GM18502 (cell line): Measurements from ENCODE around the gene ASB16.
"Not testable (repeated sequence)": the region's sequence is repeated elsewhere in the genome, so short reads cannot be mapped to it uniquely, and the experiment has no call there.

Experiments used
- ATAC-seq: cut with Tn5 transposase; IDR thresholded peaks from one replicate; pipeline ENCODE4 v1.9.1; 2021; ENCODE audit warnings: mild to moderate bottlenecking; ENCODE audit not compliant: unreplicated experiment, poor library complexity

ASB16 gene, protein sequence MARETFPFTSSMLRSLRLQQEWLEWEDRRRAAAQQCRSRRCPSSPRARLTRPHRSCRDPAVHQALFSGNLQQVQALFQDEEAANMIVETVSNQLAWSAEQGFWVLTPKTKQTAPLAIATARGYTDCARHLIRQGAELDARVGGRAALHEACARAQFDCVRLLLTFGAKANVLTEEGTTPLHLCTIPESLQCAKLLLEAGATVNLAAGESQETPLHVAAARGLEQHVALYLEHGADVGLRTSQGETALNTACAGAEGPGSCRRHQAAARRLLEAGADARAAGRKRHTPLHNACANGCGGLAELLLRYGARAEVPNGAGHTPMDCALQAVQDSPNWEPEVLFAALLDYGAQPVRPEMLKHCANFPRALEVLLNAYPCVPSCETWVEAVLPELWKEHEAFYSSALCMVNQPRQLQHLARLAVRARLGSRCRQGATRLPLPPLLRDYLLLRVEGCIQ

DNA sequence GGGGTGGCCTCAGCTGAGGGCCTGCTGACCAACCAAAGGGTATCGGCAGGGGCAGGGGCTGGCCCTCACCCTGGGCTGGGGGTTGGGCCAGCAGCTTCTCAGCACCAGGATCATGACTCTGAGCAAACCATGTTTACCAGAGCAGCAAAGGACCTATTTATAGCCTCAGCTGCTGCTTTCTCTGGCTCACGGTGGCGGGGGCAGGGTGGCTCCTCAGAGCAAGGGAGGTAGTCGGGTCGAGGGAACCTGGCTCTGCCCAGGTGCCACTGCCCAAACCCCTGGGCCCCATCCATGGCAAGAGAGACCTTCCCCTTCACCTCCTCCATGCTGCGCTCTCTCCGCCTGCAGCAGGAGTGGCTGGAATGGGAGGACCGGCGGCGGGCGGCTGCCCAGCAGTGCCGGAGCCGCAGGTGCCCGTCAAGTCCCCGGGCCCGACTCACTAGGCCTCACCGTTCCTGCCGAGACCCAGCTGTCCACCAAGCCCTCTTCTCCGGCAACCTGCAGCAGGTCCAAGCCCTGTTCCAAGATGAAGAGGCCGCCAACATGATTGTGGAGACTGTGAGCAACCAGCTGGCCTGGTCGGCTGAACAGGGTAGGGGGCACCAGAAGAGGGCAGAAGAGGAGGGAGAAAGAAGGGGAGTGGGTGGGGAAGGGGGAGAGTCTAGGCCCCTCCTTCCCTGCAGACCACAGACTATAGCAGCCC, at the start of gene ASB16:
TSS of gene ASB16 (plus strand) at position 206 of the 703 bp plus-strand sequence. CDS start at position 292, 86 bp downstream.
- ATAC-seq: no peak

DNA sequence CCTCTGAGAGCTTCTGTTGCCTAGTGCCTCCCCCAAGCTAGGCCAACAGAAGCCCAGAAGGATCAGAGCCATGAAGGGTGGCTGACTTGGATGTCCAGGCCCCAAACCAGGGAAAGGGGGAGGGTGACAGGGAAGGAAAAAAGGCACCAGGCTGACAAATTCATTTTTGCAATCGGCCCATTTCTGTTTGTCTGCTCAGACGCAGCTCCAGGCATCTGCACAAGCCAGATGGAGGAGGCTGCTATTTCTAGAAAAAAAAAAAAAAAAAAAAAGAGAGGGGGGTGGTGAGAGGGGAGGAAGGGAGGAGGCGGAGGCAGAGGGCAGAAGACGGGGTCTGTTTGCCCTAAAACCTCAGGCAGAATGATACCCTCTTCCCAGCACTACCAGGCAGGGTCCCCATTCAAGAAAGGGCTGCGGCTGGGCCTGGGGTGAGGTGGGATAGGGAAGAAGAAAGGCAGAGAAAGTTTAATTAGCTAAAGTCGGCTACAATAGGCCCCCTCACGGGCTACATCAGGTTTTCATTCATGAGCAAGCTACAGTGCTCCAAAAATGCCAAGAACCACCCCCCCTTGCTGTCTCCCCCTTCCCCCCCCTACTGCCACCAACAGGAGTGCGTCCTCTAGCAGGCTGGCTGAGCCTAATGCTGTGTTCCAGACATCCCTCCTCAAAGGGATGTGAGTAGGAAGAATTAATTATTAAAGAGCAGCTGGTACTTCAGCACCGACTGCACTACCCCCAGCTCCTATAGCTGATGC, 49.5 kb upstream of the ASB16 start:
- no peak for ATAC-seq

DNA sequence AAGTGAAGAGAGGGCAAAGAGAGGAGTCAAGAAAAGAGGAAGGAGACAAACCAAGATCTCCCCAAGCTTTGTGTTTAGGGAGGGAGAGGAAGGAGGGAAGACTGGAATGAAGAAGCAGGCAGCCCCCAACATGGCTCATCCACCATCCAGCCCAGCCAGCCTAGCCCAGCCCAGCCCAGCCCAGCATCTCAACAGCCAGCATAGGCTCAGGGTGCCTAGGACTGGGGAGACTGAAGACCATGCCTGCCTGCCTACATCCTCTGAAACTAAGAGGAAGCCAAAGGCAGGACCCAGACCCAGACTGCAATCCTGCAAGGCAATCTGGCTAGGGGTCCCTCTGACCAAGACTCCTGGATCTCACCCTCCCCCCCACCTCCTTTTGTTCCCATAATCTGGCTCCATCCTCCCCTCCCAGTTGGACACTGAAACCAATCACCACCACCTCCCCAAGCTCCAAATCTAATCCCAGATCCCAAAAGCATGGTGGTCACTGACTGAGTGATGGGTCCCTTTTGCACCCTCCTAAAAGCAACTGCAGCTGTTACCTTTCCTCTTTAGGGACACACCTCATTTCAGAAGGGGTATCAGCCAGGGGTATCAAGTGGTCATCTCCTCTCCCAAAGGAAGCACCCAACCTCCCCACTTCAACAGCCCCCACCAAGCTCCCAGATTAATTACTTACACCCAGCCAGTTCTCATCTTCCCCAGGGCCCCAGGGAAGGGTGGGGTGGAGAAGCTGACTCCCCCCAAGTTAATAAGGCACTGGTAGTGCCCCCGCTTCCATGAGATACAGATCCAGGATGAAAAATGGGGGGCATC, 48.3 kb upstream of the ASB16 start:
- ATAC-seq: no peak

DNA sequence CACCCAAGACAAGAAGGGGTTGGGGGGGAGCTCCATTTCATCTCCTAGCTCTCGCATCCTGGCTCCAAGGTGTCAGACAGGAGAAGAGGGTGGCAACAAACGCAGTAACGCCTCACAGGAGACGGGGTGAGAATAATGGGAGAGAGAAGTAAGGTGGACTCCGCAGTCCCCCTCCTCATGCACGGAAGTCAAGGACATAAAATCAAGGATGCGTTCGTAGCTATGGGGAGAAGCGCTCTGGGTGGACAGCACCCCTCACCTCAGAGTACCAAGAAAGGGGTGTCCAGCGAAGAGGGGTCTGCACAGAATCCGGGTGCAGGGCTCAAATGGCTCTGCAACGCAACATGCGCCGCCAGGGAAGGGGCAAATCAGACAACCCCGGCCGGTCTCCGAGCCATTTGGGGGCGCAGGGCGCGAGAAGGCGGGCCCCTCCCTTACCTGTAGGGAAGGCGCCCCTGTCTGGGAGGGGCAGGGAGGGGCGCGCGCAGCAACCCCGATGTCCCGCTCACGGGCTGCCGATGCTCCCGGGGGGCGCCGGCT, 47.6 kb upstream of the ASB16 start:
- ATAC-seq: peak; percentile 23

DNA sequence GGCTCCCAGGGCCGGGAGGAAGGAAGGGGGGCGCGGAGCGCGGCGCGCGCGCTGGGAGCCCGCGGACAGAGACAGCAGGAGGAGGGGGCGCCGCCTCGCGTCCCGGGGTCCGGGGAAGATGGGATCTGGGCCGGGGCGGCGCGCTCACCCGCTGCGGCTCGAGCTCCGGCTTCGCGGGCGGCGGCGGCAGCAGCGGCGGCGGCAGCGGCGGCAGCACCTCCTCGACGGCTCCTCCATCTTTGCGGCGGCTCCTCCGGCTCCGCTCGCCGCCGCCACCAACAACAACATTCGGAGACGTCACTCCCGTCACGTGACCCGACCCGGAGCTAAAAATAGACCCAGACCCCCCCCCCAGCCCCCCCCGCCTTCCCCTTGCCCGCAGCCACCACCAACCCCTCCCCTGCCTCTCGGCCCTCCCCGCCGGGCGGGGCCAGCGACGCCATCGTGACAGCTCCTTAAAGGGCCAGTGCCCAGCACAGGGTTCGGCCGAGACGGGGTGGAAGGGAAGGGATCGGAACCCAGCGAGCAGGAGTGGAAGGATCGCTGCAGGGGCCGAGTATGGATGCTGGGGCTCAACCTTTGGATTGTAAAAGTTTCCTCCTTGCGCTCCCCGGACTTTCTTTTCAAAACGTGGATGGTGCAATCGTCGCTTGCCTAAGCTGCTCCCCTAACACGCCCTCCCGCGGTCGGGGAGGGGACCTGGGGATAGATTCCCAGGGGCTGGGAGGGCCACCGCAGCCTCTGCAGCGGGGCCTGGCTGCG, 47.0 kb upstream of the ASB16 start, which contains the start of gene HDAC5:
TSS of gene HDAC5 (minus strand) at position 286 of the 762 bp plus-strand sequence. CDS start 6,126 bp downstream, outside the sequence.
- peak; percentile 87 for ATAC-seq

DNA sequence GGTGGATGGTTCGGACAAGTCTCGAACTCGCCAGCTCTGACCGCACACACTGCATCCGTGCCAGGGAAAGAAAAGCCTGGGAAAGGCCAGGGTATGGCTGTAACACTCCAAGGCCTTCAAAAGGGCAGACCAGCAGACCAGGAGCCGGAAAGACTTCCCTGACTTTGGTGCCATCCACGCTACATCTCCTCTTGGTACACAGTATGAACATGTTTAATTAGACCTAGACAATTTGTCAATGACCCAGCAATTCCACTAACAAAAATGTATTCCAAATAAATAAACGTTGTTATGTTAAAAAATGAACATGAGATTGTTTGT, 46.4 kb upstream of the ASB16 start:
- no peak for ATAC-seq

DNA sequence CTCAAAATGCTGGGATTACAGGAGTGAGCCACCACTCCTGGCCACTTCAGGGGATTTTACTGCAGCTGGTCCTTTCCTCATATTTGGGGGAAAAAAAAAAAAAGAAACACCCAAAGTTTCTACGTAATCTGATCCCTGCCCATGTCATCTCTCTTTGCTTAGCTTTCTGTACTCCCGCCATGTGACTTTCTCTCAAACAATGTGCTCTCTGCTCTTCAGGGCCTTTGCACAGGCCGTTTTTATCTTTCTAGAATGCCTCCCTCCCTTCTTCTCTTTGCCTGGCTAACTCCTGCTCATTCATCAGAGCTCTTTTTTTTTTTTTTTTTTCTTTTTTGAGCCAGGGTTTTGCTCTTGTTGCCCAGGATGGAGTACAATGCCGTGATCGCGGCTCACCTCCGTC, 42.1 kb upstream of the ASB16 start:
- no peak for ATAC-seq

DNA sequence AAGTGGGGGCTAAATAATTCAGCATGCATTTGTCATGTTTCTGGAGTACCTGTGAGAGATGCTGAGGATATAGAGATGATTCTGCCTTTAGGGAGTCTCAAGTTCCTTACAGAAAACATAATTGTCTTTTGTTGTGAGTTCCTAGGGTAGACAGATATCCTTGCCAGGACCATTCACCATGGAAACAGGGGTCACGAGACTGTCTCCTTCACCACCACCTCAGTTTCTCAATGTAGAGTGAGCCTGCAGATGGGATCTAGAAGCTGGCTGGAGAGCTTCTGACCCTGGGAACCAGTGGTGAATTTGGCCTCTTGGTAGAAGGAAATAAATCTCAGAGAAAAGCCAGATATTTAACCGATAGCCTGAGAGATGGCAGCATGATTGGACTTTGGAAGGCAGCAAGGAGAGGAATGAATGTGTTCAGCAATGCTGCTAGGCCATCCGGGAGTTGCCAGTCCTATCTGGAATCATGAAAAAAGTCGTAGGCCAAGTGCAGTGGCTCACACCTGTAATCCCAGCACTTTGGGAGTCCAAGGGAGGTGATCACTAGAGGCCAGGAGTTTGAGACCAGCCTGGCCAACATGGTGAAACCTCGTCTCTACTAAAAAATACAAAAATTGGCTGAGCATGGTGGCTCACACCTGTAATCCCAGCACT, 39.7 kb upstream of the ASB16 start:
- no peak for ATAC-seq

DNA sequence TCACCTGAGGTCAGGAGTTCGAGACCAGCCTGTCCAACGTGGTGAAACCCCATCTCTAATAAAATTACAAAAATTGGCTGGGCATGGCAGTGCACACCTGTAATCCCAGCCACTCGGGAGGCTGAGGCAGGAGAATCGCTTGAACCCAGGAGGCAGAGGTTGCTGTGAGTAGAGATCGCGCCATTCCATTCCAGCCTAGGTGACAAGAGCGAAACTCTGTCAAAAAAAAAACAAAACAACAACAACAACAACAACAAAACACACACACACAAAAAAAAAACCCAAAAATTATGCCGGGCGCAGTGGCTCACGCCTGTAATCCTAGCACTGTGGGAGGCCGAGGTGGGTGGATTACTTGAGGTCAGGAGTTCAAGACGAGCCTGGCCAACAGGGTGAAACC, 39.1 kb upstream of the ASB16 start:
- ATAC-seq: not testable (repeated sequence)

DNA sequence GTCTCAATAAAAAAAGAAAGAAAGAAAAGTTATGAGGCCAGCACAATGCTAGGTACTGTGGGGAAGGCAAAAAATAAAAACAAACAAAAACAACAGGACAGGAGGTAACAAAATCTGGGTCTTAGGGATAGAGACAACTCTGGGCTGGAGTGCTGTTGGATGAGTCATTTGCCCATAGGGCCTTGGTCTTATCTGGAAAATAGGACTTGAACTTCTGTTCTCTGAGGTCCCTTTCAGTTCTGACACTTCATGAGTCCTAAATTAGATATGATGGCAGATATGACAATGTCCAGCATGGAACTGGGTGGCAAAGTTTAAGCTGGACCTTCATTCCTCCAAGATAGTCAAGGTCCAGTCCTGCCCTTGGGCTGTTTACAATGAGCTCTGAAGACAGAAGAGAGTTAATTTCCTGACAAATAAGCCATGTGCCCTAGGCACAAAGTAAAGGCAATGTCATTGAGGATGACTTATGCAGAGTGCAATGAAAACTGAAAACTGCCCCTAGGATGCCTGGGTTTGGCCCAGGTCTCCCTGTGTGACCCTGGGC, 38.2 kb upstream of the ASB16 start:
- no peak for ATAC-seq

DNA sequence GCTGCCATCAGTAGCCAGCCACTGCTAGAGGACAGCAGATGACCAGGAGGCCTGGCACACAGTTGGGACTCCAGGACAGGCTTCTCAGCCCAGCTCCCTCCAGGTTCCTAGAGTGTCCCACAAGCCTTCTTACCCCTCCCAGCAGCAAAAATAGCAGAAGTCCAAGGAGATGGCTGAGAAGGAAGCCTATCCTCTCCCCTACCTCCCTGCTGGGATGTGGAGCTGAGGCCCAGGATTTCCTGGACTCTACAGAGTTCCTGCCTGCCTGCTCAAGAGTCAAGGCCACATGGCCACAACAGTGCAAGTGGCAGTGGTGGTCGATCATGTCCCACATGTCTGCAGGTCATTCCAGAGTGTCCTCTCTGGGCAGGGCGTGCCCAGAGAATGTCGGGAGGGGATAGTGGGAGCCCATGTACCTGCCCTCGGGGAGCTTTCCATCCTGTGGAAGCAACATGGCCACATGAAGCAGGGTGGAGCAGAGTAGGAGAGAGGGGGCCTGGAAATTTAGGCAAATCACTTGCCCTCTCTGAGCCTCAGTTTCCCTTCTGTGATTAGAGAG, 36.5 kb upstream of the ASB16 start:
- ATAC-seq: no peak

DNA sequence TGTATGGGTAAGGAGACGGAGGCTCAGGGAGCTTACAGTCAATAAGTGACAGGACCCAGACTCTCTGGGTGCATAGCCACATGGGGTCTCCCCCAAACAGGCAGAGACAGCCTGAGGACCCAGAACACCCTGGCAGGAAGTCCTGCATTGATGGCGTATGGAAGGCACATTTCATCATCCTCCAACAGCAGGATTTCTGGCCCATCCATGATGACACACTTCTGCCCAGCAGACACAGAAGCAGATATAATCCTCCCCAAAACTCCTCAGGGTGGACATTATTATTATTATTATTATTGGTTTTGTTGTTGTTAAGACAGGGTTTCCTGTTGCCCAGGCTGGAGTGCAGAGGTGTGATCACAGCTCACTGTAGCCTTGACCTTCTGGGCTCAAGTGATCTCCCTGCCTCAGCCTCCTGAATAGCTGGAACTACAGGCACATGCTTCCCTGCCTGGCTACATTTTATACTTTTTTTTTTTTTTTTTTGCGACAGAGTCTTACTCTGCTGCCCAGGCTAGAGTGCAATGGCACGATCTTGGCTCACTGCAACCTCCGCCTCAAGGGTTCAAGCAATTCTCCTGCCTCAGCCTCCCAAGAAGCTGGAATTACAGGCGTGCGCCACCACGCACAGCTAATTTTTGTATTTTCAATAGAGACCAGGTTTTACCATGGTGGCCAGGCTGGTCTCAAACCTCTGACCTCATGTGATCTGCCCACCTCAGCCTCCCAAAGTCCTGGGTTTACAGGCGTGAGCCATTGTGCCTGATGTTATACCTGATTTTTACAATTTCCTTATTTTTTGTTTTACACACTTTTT, 35.5 kb upstream of the ASB16 start:
- ATAC-seq: no peak

DNA sequence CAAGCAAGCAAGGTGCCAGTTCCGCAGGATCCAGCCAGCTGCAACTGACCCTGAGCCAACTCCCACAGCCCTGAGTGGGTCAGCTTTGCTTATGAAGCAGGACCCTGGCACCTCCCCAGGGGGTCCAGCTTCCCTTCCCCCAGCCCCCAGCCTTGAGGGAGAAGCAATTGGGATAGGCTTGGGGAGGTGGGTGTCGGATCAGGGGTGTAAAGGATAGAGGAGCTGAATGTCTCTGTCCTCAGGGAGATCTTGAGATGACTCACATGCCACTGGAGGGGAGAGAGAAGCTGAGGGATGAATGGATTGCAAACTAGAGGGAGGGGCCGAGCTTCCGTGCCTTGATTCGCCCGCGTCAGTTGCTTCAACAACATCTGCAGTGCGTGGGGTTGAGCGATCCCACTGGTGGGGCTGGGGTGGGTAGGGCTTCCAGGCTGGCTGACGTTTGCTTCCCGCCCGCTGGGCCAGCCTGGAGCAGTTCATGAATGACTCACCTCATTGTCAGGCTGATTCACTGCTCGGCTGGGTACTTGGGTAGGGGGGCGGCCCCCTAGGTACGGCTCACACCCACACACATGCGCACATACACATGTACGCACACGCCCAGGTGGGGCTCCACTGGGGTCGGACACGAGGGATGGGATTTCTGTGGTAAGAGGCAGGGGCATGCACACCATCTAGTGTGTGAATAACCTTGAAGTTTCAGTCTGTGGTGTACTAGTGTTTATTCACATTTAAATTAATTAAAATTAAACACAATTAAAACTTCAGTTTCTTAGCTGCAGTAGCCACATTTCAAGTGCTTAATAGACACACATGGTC, 32.4 kb upstream of the ASB16 start:
- ATAC-seq: no peak

DNA sequence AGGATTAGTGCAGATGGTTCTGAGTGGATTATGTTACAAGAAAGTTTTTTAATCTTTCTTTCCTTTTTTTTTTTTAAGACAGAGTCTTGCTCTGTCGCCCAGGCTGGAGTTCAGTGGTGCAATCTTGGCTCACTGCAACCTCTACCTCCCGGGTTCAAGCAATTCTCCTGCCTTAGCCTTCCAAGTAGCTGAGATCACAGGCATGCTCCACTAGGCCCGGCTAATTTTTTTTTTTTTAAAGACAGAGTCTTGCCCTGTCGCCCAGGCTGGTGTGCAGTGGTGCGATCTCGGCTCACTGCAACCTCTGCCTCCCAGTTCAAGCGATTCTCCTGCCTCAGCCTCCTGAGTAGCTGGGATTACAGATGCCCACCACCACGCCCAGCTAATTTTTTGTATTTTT, 26.6 kb upstream of the ASB16 start:
- not testable (repeated sequence) for ATAC-seq

DNA sequence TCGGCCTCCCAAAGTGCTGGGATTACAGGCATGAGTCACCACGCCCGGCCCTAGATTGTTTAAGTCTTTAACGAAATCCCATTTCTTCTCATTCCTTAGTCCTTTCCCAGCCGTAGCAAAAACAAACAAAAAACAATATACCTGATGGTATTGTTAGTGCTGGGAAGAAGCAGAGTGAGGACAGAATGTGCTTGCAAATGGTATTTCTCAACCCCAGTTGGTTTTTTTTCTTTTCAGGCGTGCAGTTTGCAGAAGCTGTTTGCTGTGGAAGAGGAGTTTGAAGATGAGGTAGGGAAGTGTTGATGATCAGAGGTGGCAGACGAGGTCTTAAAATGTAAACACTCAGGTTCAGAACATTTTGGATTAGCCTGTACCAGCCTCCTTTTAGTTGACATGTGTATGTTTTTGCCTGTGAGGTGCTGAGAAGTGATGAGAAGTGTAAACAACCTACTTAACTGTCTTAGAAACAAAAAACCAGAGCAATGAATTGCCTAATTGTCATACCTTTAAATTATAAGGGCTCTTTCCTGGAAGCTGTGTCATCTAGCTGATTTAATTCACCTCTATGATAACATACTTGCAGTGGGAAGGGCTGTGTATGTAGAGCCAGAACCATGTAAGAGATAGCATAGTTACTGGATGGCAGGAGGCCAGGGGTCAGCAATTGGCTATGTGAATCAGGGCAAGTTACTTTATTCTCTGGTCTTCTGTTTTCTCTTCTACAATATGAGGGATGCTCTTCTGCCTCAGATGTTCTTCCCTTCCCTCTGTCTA, 25.4 kb upstream of the ASB16 start:
- no peak for ATAC-seq
